IPS DF 6.9 (cell line): ENCODE measurements around the gene DOCK9.
A peak's percentile ranks its signal among the peaks of the same experiment; 100 is the strongest.

Experiments
- DNase-seq: peaks from one replicate; pipeline ENCODE4 v3.0.0-alpha.2; 2013; ENCODE audit warnings: low read depth, low spot score
- H3K27ac ChIP-seq: one replicate; pipeline ENCODE4 v1.5.1; 2013; ENCODE audit warnings: low read length, control low read depth
- H3K27me3 ChIP-seq: 2 replicates; pipeline ENCODE4 v1.6.1; 2013; ENCODE audit warnings: mild to moderate bottlenecking, low read length; ENCODE audit not compliant: control insufficient read depth, insufficient read depth
- H3K36me3 ChIP-seq: 2 replicates; pipeline ENCODE4 v1.6.1; 2013; ENCODE audit warnings: low read length; ENCODE audit not compliant: control insufficient read depth, insufficient read depth
- H3K4me1 ChIP-seq: 2 replicates; pipeline ENCODE4 v1.6.1; 2013; ENCODE audit warnings: low read length; ENCODE audit not compliant: control insufficient read depth, insufficient read depth
- H3K4me3 ChIP-seq: 2 replicates; pipeline ENCODE4 v1.5.1; 2013; ENCODE audit warnings: mild to moderate bottlenecking, low read length
- H3K9me3 ChIP-seq: 2 replicates; pipeline ENCODE4 v1.6.1; 2013; ENCODE audit warnings: low read length, inconsistent platforms; ENCODE audit not compliant: control insufficient read depth, insufficient read depth
- WGBS: extraction: QIAGEN DNeasy Blood & Tissue Kit; methylation state at CpG from one replicate; pipeline ENCODE4 v1.1.7; 2013; ENCODE audit warnings: mixed read lengths, missing lambda C conversion rate; ENCODE audit not compliant: insufficient read length, insufficient coverage; 5-methylcytosine and 5-hydroxymethylcytosine counted together

Gene DOCK9

GRCh38 chr13:98843482-98843877, 134.4 kb downstream of the DOCK9 start:
- Histone ChIP-seq H3K9me3 (no peaks in the 10 kb centered on the region), H3K36me3 (no peaks in the 10 kb centered on the region), H3K4me1 (0 out of 2 replicates have a peak, but pooled peaks cover 1% of the 10 kb centered on the region), H3K4me3 (no peak overlapping the region), H3K27ac (no peak overlapping the region), H3K27me3 (no peaks in the 10 kb centered on the region)
- no CpG with 5 or more reads among the region's 3 CpGs for WGBS
- no peak for DNase-seq

- H3K27ac ChIP-seq: no peak overlapping the region
- no peaks in the 10 kb centered on the region for H3K9me3 ChIP-seq
- H3K4me3 ChIP-seq: no peak overlapping the region
- H3K4me1 ChIP-seq: 0 out of 2 replicates have a peak, but pooled peaks cover 1% of the 10 kb centered on the region
- H3K27me3 ChIP-seq: no peaks in the 10 kb centered on the region
- no peaks in the 10 kb centered on the region for H3K36me3 ChIP-seq
- peak; percentile 63 for DNase-seq
- no CpG with 5 or more reads among the region's 5 CpGs for whole genome bisulfite sequencing
Observed at GRCh38 chr13:98842858-98843481, 134.9 kb downstream of the DOCK9 start.

GRCh38 chr13:98842070-98842469, 135.8 kb downstream of the DOCK9 start:
- Histone ChIP-seq H3K27ac (no peak overlapping the region), H3K27me3 (no peaks in the 10 kb centered on the region), H3K36me3 (no peaks in the 10 kb centered on the region), H3K4me3 (no peak overlapping the region), H3K4me1 (0 out of 2 replicates have a peak, but pooled peaks cover 1% of the 10 kb centered on the region), H3K9me3 (no peaks in the 10 kb centered on the region)
- no CpG with 5 or more reads among the region's 2 CpGs for WGBS
- no peak for DNase-seq

GRCh38 chr13:98839856-98840769, 137.8 kb downstream of the DOCK9 start:
- no peaks in the 10 kb centered on the region for H3K27me3 ChIP-seq
- no peak overlapping the region for H3K4me3 ChIP-seq
- H3K9me3 ChIP-seq: no peaks in the 10 kb centered on the region
- H3K36me3 ChIP-seq: no peaks in the 10 kb centered on the region
- DNase-seq: peak; percentile 67
- H3K4me1 ChIP-seq: 0 out of 2 replicates have a peak, but pooled peaks cover 1% of the 10 kb centered on the region
- no CpG with 5 or more reads among the region's 14 CpGs for WGBS
- no peak overlapping the region for H3K27ac ChIP-seq

GRCh38 chr13:98838776-98839175, 139.1 kb downstream of the DOCK9 start:
- H3K36me3 ChIP-seq: no peaks in the 10 kb centered on the region

GRCh38 chr13:98837896-98838295, 140.0 kb downstream of the DOCK9 start:
- Histone ChIP-seq H3K27me3 (no peaks in the 10 kb centered on the region), H3K27ac (no peak overlapping the region), H3K36me3 (no peaks in the 10 kb centered on the region), H3K4me1 (0 out of 2 replicates have a peak, but pooled peaks cover 1% of the 10 kb centered on the region), H3K9me3 (no peaks in the 10 kb centered on the region), H3K4me3 (no peak overlapping the region)
- no peak for DNase-seq
- WGBS: no CpG with 5 or more reads among the region's 3 CpGs

More at GRCh38 chr13:98838776-98839175, 139.1 kb downstream of the DOCK9 start:
- no CpG with 5 or more reads among the region's 2 CpGs for WGBS
- no peak for DNase-seq
- H3K9me3 ChIP-seq: no peaks in the 10 kb centered on the region
- H3K27ac ChIP-seq: no peak overlapping the region
- 0 out of 2 replicates have a peak, but pooled peaks cover 1% of the 10 kb centered on the region for H3K4me1 ChIP-seq
- H3K4me3 ChIP-seq: no peak overlapping the region
- no peaks in the 10 kb centered on the region for H3K27me3 ChIP-seq

GRCh38 chr13:98835156-98835555, 142.7 kb downstream of the DOCK9 start:
- WGBS: no CpG with 5 or more reads among the region's 3 CpGs
- H3K27me3 ChIP-seq: no peaks in the 10 kb centered on the region
- no peaks in the 10 kb centered on the region for H3K36me3 ChIP-seq
- DNase-seq: no peak
- 0 out of 2 replicates have a peak, but pooled peaks cover 1% of the 10 kb centered on the region for H3K4me1 ChIP-seq
- H3K9me3 ChIP-seq: no peaks in the 10 kb centered on the region
- H3K27ac ChIP-seq: no peak overlapping the region
- no peak overlapping the region for H3K4me3 ChIP-seq

- no CpG with 5 or more reads among the region's 7 CpGs for WGBS
- H3K27ac ChIP-seq: no peak overlapping the region
Observed at GRCh38 chr13:98834254-98834960, 143.5 kb downstream of the DOCK9 start.

GRCh38 chr13:98831236-98831635, 146.6 kb downstream of the DOCK9 start:
- no peak for DNase-seq
- Histone ChIP-seq H3K36me3 (no peaks in the 10 kb centered on the region), H3K27ac (no peak overlapping the region), H3K4me1 (peaks cover 3% of the 10 kb centered on the region; the same call in 1 of the 2 replicates), H3K9me3 (no peaks in the 10 kb centered on the region), H3K4me3 (no peak overlapping the region), H3K27me3 (no peaks in the 10 kb centered on the region)
- no CpG with 5 or more reads among the region's 8 CpGs for WGBS

More at GRCh38 chr13:98834254-98834960, 143.5 kb downstream of the DOCK9 start:
- Histone ChIP-seq H3K4me3 (no peak overlapping the region), H3K36me3 (no peaks in the 10 kb centered on the region), H3K9me3 (no peaks in the 10 kb centered on the region), H3K4me1 (no peaks in the 10 kb centered on the region), H3K27me3 (no peaks in the 10 kb centered on the region)
- DNase-seq: no peak

- H3K27ac ChIP-seq: no peak overlapping the region
- no peak for DNase-seq
- no peaks in the 10 kb centered on the region for H3K9me3 ChIP-seq
Observed at GRCh38 chr13:98829541-98829940, 148.3 kb downstream of the DOCK9 start.

More at GRCh38 chr13:98829541-98829940, 148.3 kb downstream of the DOCK9 start:
- H3K27me3 ChIP-seq: no peaks in the 10 kb centered on the region
- no peak overlapping the region for H3K4me3 ChIP-seq
- no peaks in the 10 kb centered on the region for H3K36me3 ChIP-seq
- no CpG with 5 or more reads among the region's 5 CpGs for WGBS
- H3K4me1 ChIP-seq: peaks cover 4% of the 10 kb centered on the region
